T-helper 2 cell treated with Interferon-gamma antibody and Interleukin-4, amounts not matched to agents 5 μg/mL and 100 μg/mL, for 36 hours (primary cell): ENCODE results near the gene DGCR8.

Source experiments
- DNase-seq: peaks from one replicate; pipeline ENCODE4 v3.0.0; 2021; ENCODE audit warnings: low spot score
- H3K27ac Mint-ChIP-seq: one replicate; pipeline ENCODE4 v1.8.0; 2021; ENCODE audit warnings: mild to moderate bottlenecking, mixed read lengths
- H3K27me3 Mint-ChIP-seq: one replicate; pipeline ENCODE4 v1.8.0; 2021; ENCODE audit warnings: low read depth, mixed read lengths
- H3K36me3 Mint-ChIP-seq: one replicate; pipeline ENCODE4 v1.8.0; 2021; ENCODE audit warnings: low read depth, mixed read lengths
- H3K4me1 Mint-ChIP-seq: one replicate; pipeline ENCODE4 v1.8.0; 2021; ENCODE audit warnings: low read depth, mixed read lengths
- H3K4me3 Mint-ChIP-seq: one replicate; pipeline ENCODE4 v1.8.0; 2022; ENCODE audit warnings: mild to moderate bottlenecking, moderate library complexity, mixed read lengths
- H3K9me3 Mint-ChIP-seq: one replicate; pipeline ENCODE4 v1.8.0; 2021; ENCODE audit warnings: mixed read lengths

DGCR8 gene

DNA sequence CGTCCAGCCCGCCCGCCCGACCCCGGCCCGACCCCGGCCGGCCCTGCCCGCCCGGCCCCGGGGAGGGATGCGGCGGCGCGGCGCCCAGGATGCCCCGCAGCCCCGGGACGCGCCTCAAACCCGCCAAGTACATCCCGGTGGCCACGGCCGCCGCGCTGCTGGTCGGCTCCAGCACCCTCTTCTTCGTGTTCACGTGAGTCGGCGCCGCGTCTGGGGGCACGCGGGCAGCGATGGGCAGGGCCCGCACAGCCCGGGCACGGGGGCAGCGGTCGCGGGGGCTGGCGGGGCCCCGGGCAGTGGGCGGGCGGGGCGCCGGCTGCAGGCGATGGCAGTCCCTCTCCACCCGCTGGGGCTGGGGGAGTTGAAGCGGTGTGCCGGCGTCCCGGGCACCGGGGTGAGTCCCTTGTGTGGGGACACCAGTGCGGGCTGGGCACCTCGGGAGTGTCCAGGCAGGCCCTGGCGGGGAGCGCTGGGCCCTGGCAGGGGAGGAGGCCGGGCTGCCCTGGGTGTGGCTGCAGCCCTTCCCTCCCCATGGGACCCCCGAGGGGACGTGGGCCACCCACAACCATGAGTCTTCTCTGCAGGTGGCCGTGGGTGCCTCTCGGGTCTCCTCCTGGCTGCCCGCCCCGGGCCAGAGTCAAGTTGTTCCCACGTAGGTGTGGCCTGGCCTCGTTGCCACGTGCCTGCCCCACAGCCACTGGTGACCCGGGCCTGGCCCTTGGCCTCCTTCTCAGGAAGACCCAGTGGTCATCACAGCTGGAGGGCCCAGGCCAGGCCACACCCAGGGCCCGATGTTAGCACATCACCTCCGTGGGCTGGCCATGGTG is 52.0 kb downstream of the DGCR8 start:
- no peak for DNase-seq

DNA sequence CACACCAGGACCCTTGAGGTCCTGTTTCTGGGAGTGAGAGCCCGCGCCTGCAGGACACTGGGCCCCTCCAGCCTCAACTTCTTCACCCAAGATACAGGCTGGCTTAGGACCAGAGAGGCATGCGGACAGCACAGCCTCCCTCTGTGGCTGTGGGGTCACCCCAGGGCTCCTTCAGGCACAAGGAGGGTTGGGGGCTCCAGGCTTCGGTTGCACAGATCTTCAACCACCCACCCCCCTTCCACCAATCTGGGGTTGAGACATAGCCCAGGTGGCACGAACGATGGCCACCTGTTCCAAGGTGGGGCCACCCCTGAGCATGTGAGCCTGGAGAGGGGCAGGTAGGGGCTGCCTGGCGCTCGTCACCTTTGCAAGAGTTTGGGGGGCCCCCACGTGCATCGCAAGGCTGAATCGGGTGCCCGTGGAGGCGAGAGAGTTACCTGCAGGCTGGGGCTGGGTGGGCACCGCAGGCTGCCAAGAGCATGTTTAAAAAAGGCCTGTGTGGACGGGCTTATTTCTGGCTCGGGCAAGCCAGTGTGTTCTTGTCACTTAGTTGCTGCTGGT is 52.7 kb downstream of the DGCR8 start:
- Mint-ChIP-seq H3K27ac (peak overlapping the region; percentile 45), H3K4me1 (peaks cover 11% of the 10 kb centered on the region), H3K36me3 (peaks cover 2% of the 10 kb centered on the region), H3K9me3 (no peaks in the 10 kb centered on the region), H3K27me3 (no peaks in the 10 kb centered on the region), H3K4me3 (peak overlapping the region; percentile 72)
- no peak for DNase-seq

More for the DNA sequence above, 52.0 kb downstream of the DGCR8 start:
- no peaks in the 10 kb centered on the region for H3K9me3 Mint-ChIP-seq
- H3K4me3 Mint-ChIP-seq: peak overlapping the region; percentile 72
- peaks cover 8% of the 10 kb centered on the region for H3K36me3 Mint-ChIP-seq
- no peak overlapping the region for H3K27ac Mint-ChIP-seq
- H3K4me1 Mint-ChIP-seq: peaks cover 11% of the 10 kb centered on the region
- H3K27me3 Mint-ChIP-seq: no peaks in the 10 kb centered on the region

DNA sequence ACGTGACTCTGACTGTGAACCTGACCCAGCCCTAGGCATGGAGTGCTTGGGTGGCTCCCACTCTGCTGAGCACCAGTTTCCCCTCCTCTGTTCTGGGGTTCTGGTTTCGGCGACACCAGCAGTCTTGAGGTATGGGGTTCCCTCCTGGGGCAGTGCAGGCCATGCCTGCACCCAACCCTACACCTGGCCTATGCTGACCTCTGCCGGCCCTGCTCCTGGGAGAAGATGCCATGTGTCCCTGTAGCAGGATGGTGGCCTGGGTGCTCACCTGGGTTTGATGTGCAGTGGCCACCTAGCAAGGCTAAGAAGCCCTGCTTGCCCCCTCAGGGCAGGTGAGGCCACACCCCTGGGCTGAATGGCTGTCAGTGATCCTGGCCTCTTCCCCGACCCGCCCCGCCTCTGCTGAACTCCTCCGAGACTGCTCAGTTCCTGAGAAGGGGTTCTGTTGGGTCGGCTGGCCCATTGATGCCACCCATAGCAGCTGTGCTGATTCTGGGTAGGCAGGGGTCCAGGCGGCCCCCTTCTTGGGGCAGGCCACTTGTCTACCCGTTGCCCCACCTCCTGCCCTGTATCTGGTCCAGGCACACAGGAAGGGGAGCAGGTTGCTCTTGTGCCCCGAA is 54.0 kb downstream of the DGCR8 start:
- Mint-ChIP-seq H3K36me3 (no peaks in the 10 kb centered on the region), H3K4me3 (peak overlapping the region; percentile 67), H3K9me3 (no peaks in the 10 kb centered on the region), H3K27ac (peak overlapping the region; percentile 15), H3K4me1 (peaks cover 9% of the 10 kb centered on the region), H3K27me3 (no peaks in the 10 kb centered on the region)
- DNase-seq: no peak

DNA sequence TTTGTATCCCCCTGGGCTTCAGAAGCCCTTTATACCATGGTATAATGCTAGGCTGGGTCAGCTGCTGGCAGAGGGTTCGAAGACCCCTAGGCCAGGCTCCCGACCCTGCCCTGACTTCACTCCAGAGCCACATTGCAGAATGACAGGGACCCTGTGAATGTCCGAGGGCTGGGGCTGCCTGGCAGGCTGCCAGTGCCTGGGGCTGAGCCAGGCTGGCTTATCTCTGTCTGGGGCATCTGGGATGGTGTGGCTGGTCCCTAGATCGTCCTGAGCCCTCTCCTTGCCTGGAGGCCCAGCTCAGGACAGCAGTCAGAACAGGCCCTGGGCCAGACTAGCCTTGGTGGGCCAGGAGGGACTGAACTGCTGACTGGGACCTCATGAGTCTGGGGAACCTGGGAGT is 55.2 kb downstream of the DGCR8 start:
- DNase-seq: no peak
- Mint-ChIP-seq H3K4me3 (no peak overlapping the region), H3K4me1 (peaks cover 8% of the 10 kb centered on the region), H3K36me3 (no peaks in the 10 kb centered on the region), H3K27me3 (no peaks in the 10 kb centered on the region), H3K27ac (no peak overlapping the region), H3K9me3 (no peaks in the 10 kb centered on the region)

- Mint-ChIP-seq H3K9me3 (no peaks in the 10 kb centered on the region), H3K4me1 (peaks cover 8% of the 10 kb centered on the region), H3K27ac (no peak overlapping the region), H3K27me3 (no peaks in the 10 kb centered on the region), H3K36me3 (no peaks in the 10 kb centered on the region), H3K4me3 (no peak overlapping the region)
- DNase-seq: no peak
Measured at GRCh38 chr22:20135806-20136602, 56.0 kb downstream of the DGCR8 start.

DNA sequence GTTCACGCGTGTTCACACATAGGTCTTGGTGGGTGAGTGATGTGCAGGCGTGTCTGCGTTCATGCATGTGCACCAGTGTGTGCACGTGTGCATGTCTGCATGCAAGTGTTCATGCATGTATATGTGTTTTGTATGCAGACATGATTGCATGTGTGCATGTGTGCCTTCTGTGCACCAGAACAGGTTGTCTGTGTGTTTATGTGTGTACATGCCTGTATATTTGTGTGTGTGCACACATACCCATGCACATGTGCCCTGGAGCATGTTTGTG is 56.5 kb downstream of the DGCR8 start:
- no peak overlapping the region for H3K27ac Mint-ChIP-seq
- no peaks in the 10 kb centered on the region for H3K27me3 Mint-ChIP-seq
- no peaks in the 10 kb centered on the region for H3K9me3 Mint-ChIP-seq
- no peaks in the 10 kb centered on the region for H3K36me3 Mint-ChIP-seq
- peaks cover 8% of the 10 kb centered on the region for H3K4me1 Mint-ChIP-seq
- H3K4me3 Mint-ChIP-seq: no peak overlapping the region
- DNase-seq: no peak

- Mint-ChIP-seq H3K27ac (no peak overlapping the region), H3K4me1 (peaks cover 8% of the 10 kb centered on the region), H3K9me3 (no peaks in the 10 kb centered on the region), H3K4me3 (no peak overlapping the region), H3K27me3 (no peaks in the 10 kb centered on the region), H3K36me3 (no peaks in the 10 kb centered on the region)
- no peak for DNase-seq
Measured at GRCh38 chr22:20137113-20137512, 57.1 kb downstream of the DGCR8 start.

DNA sequence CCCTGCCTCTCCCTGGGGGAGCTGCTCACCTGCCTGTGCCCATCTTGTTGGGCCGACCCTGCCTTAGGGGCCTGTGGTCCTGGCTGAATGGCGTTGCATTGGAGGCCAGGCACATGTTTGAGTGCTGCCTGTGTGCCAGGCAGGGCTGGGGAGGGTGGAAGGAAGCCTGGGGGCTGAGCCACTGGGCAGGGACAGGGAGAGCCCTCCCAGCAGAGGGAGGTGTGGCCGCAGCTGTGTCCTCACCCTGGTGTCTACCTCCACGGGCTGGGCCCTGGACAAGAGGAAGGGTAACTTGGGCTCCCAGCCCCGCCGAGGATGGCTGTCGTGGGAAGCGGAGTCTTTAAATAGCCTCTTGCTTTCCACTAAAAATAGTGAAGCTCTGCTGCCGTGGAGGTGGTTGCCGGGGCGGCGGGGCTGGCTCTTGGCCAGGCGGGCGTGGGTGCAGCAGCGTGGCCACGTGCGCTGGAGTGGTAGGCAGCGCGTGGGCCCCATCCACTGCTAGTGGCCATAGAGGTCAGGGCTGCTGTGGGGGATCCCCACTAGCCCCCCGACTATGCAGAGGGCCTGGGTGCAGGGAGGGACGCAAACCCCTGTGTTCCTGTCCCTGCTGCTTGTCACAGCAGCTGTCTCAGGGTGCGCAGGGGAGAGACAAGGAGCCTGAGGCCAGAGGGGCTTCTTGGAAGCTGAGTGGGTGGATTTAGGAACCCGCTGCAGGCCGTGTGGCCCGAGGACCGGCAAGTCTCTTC is 57.8 kb downstream of the DGCR8 start:
- H3K9me3 Mint-ChIP-seq: no peaks in the 10 kb centered on the region
- no peaks in the 10 kb centered on the region for H3K36me3 Mint-ChIP-seq
- no peak overlapping the region for H3K27ac Mint-ChIP-seq
- H3K27me3 Mint-ChIP-seq: no peaks in the 10 kb centered on the region
- no peak overlapping the region for H3K4me3 Mint-ChIP-seq
- H3K4me1 Mint-ChIP-seq: peaks cover 6% of the 10 kb centered on the region
- no peak for DNase-seq

GRCh38 chr22:20138417-20138738 is 58.3 kb downstream of the DGCR8 start:
- H3K4me3 Mint-ChIP-seq: no peak overlapping the region
- H3K9me3 Mint-ChIP-seq: no peaks in the 10 kb centered on the region

GRCh38 chr22:20138868-20139267 is 58.8 kb downstream of the DGCR8 start:
- no peak overlapping the region for H3K27ac Mint-ChIP-seq
- H3K36me3 Mint-ChIP-seq: no peaks in the 10 kb centered on the region

More at GRCh38 chr22:20138417-20138738, 58.3 kb downstream of the DGCR8 start:
- H3K27ac Mint-ChIP-seq: no peak overlapping the region
- DNase-seq: no peak
- H3K27me3 Mint-ChIP-seq: no peaks in the 10 kb centered on the region
- peaks cover 3% of the 10 kb centered on the region for H3K4me1 Mint-ChIP-seq
- H3K36me3 Mint-ChIP-seq: no peaks in the 10 kb centered on the region

GRCh38 chr22:20139391-20140106 is 59.5 kb downstream of the DGCR8 start:
- Mint-ChIP-seq H3K27ac (no peak overlapping the region), H3K4me1 (no peaks in the 10 kb centered on the region), H3K9me3 (no peaks in the 10 kb centered on the region)

More at GRCh38 chr22:20138868-20139267, 58.8 kb downstream of the DGCR8 start:
- no peaks in the 10 kb centered on the region for H3K27me3 Mint-ChIP-seq
- no peak overlapping the region for H3K4me3 Mint-ChIP-seq
- H3K4me1 Mint-ChIP-seq: no peaks in the 10 kb centered on the region
- no peak for DNase-seq
- H3K9me3 Mint-ChIP-seq: no peaks in the 10 kb centered on the region

GRCh38 chr22:20140107-20140445 is 60.0 kb downstream of the DGCR8 start:
- DNase-seq: no peak
- H3K36me3 Mint-ChIP-seq: no peaks in the 10 kb centered on the region
- no peak overlapping the region for H3K4me3 Mint-ChIP-seq
- no peaks in the 10 kb centered on the region for H3K4me1 Mint-ChIP-seq
- no peak overlapping the region for H3K27ac Mint-ChIP-seq
- H3K27me3 Mint-ChIP-seq: no peaks in the 10 kb centered on the region
- no peaks in the 10 kb centered on the region for H3K9me3 Mint-ChIP-seq

More at GRCh38 chr22:20139391-20140106, 59.5 kb downstream of the DGCR8 start:
- Mint-ChIP-seq H3K27me3 (no peaks in the 10 kb centered on the region), H3K4me3 (no peak overlapping the region), H3K36me3 (no peaks in the 10 kb centered on the region)
- DNase-seq: no peak

- Mint-ChIP-seq H3K27me3 (no peaks in the 10 kb centered on the region), H3K36me3 (no peaks in the 10 kb centered on the region), H3K4me1 (no peaks in the 10 kb centered on the region), H3K27ac (no peak overlapping the region), H3K9me3 (no peaks in the 10 kb centered on the region), H3K4me3 (no peak overlapping the region)
- no peak for DNase-seq
Measured at GRCh38 chr22:20140521-20140964, 60.5 kb downstream of the DGCR8 start.
